Upper lobe of right lung (tissue), 1 donor: ENCODE results near the gene SMARCB1. TPM values are rescaled to one million over a fixed set of nuclear protein-coding genes. Genes with fewer than 3 reads are reported as not detected.
"Not testable (repeated sequence)": the region's sequence is repeated elsewhere in the genome, so short reads cannot be mapped to it uniquely, and the experiment has no call there.

Experiments used
- ATAC-seq: fragments of 200-7000 bp; cut with Tn5 transposase; one replicate; pipeline ENCODE4 v1.9.1; 2020; ENCODE audit warnings: mild to moderate bottlenecking, moderate library complexity
- DNase-seq: peaks from one replicate; pipeline ENCODE4 v3.0.0-alpha.2; 2020
- H3K27ac ChIP-seq: fragments of 200-600 bp; one replicate; pipeline ENCODE4 v1.8.0; 2022
- H3K27me3 ChIP-seq: fragments of 200-600 bp; one replicate; pipeline ENCODE4 v1.8.0; 2022; ENCODE audit warnings: mild to moderate bottlenecking
- H3K36me3 ChIP-seq: fragments of 200-600 bp; one replicate; pipeline ENCODE4 v1.8.0; 2022
- H3K4me1 ChIP-seq: fragments of 200-600 bp; one replicate; pipeline ENCODE4 v1.8.0; 2022
- H3K4me3 ChIP-seq: fragments of 200-600 bp; one replicate; pipeline ENCODE4 v1.8.0; 2022; ENCODE audit warnings: mild to moderate bottlenecking
- H3K9me3 ChIP-seq: fragments of 200-600 bp; one replicate; pipeline ENCODE4 v1.8.0; 2022
- CTCF ChIP-seq: fragments of 200-600 bp; IDR thresholded peaks from one replicate; pipeline ENCODE4 v1.8.0; 2022; ENCODE audit warnings: antibody characterized with exemption
- intact Hi-C: fragments of 100-400 bp; cut with DNase I; formaldehyde crosslinking; loops from one replicate; pipeline ENCODE4 v1.11.0; 2022
- total RNA-seq: library from RNA; stranded (reverse); fragmentation: NEBNext Ultra II Directional; extraction: Animal tissue kit (Norgen Biotek cat#: 25700); gene quantifications from one replicate; pipeline ENCODE4 v1.2.1, GENCODE V29; 2021
- donor health status: DM: no; HTN: yes; CAD: no; lungs with severe emphysema.

Gene SMARCB1
- total RNA-seq, 1 donor from 2014 or later = 59.6 TPM

- intact Hi-C loops = no loop called here
- ATAC-seq = no peak
- H3K4me3 ChIP-seq = peak overlapping the region; percentile 81
Measured at GRCh38 chr22:23858484-23858815, 71.7 kb downstream of the SMARCB1 start.

DNA sequence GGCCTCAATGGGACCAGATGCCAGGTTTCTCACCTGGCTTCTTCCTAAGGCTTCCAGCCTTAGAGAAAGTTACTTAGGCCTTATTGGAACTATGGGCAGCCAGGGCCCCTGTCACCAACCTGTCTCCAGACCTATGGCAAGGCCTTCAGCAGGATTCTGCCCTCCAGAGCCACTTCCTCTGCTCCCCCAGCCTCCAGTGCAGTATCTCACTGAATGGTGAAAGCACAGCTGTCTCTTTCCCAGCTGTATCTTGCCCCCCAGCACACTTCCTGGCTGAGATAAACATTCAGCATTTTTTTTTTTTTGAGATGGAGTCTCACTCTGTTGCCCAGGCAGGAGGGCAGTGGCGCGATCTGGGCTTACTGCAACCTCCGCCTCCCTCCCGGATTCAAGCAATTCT lies 72.4 kb downstream of the SMARCB1 start:
- DNase-seq (no peak), ATAC-seq (no peak)
- intact Hi-C loops = no loop called here
- no peak for TF ChIP-seq CTCF
- no peak overlapping the region for H3K4me3 ChIP-seq
- no peak overlapping the region for H3K27ac ChIP-seq
- no peaks in the 10 kb centered on the region for H3K27me3 ChIP-seq
- no peaks in the 10 kb centered on the region for H3K36me3 ChIP-seq
- H3K4me1 ChIP-seq = peaks cover 6% of the 10 kb centered on the region
- H3K9me3 ChIP-seq = no peaks in the 10 kb centered on the region

More at GRCh38 chr22:23858484-23858815, 71.7 kb downstream of the SMARCB1 start:
- TF ChIP-seq CTCF = no peak
- Histone ChIP-seq H3K9me3 (no peaks in the 10 kb centered on the region), H3K4me1 (peaks cover 6% of the 10 kb centered on the region), H3K27me3 (no peaks in the 10 kb centered on the region), H3K27ac (no peak overlapping the region), H3K36me3 (no peaks in the 10 kb centered on the region)
- DNase-seq = no peak

DNA sequence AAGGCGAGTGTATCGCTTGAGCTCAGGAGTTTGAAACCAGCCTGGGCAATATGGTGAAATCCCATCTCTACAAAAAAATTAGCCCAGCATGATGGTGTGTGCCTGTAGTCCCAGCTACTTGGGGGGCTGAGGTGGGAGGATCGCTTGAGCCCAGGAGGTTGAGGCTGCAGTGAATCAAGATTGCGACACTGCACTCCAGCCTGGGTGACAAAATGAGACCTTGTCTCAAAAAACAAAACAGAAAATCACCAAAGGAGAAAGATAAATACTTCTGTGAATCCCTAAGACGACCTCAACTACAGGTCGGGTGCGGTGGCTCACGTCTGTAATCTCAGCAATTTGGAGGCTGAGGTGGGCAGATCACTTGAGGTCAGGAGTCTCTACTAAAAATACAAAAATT lies 73.4 kb downstream of the SMARCB1 start:
- H3K27me3 ChIP-seq, intact Hi-C loops, H3K9me3 ChIP-seq, ATAC-seq, H3K4me1 ChIP-seq, H3K36me3 ChIP-seq, H3K27ac ChIP-seq, H3K4me3 ChIP-seq, DNase-seq: not testable (repeated sequence)

GRCh38 chr22:23862103-23862502 lies 75.3 kb downstream of the SMARCB1 start:
- H3K27me3 ChIP-seq = no peaks in the 10 kb centered on the region
- no peak overlapping the region for H3K4me3 ChIP-seq
- ATAC-seq = peak; percentile 17
- H3K36me3 ChIP-seq = no peaks in the 10 kb centered on the region
- H3K27ac ChIP-seq = no peak overlapping the region
- intact Hi-C loops = no loop called here
- H3K9me3 ChIP-seq = no peaks in the 10 kb centered on the region
- peaks cover 6% of the 10 kb centered on the region for H3K4me1 ChIP-seq
- DNase-seq = no peak
- TF ChIP-seq CTCF = peak; percentile 45

DNA sequence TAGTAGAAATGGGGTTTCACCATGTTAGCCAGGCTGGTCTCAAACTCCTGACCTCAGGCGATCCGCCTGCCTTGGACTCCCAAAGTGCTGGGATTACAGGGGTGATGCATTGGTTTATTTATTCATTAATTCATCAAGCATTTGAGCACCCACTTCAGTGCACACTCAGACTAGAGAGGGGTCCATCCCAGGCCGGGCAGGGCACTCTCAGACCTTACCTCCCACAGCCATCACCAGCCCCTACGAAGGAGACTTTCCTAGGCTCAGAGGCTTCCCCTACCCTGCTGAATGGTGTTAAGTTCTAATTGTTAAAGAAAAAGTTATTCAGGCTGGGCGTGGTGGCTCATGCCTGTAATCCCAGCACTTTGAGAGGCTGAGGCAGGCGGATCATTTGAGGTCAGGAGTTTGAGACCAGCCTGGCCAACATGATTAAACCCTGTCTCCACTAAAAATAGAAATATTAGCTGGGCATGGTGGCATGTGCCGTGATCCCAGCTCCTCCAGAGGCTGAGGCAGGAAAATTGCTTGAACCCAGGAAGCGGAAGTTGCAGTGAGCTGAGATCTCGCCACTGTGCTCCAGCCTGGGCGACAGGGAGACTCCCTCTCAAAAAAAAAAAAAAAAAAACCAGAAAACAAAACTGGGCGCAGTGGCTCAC lies 77.9 kb downstream of the SMARCB1 start:
- H3K4me3 ChIP-seq, ATAC-seq, H3K9me3 ChIP-seq, H3K36me3 ChIP-seq, H3K4me1 ChIP-seq, H3K27me3 ChIP-seq, DNase-seq, H3K27ac ChIP-seq, intact Hi-C loops: not testable (repeated sequence)

- Histone ChIP-seq H3K27me3 (no peaks in the 10 kb centered on the region), H3K27ac (no peak overlapping the region), H3K36me3 (no peaks in the 10 kb centered on the region), H3K9me3 (no peaks in the 10 kb centered on the region), H3K4me1 (no peaks in the 10 kb centered on the region), H3K4me3 (no peak overlapping the region)
- no peak for DNase-seq
- ATAC-seq = peak; percentile 53
- no peak for TF ChIP-seq CTCF
- intact Hi-C loops = no loop called here
Measured at GRCh38 chr22:23868580-23868979, 81.8 kb downstream of the SMARCB1 start.

DNA sequence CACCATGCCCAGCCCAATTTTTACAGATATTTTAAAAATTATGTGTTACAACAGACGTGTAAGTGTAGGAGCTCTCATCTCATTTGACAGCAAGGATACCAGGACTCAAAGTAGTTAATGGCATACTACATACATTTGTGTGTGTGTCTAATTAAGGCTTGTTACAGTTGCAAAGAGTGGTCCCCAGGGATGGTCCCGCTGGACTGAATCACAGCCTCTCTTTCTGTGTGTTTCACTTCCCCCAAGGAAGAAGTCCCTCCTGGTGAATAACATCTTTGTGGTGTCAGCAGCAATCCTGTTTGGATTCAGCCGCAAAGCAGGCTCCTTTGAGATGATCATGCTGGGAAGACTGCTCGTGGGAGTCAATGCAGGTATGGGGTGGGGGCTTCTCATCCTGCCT lies 88.1 kb downstream of the SMARCB1 start:
- Histone ChIP-seq H3K27me3 (no peaks in the 10 kb centered on the region), H3K4me1 (no peaks in the 10 kb centered on the region), H3K9me3 (no peaks in the 10 kb centered on the region), H3K4me3 (no peak overlapping the region), H3K27ac (no peak overlapping the region), H3K36me3 (no peaks in the 10 kb centered on the region)
- no peak for DNase-seq
- no peak for ATAC-seq
- no peak for TF ChIP-seq CTCF
- intact Hi-C loops = no loop called here
